Mucosa of descending colon (tissue), 3 donors: ENCODE results near the gene CBFA2T3. TPM values are rescaled to one million over a fixed set of nuclear protein-coding genes. Genes with fewer than 3 reads are reported as not detected.

Experiments
- ATAC-seq: fragments of 200-7000 bp; cut with Tn5 transposase; one replicate; pipeline ENCODE4 v1.9.1; 2020; ENCODE audit warnings: mild to moderate bottlenecking, moderate library complexity
- DNase-seq, 3 donors: peaks; one replicate each; pipeline ENCODE4 v3.0.0-alpha.2; 2020
- H3K36me3 ChIP-seq: fragments of 200-600 bp; one replicate; pipeline ENCODE4 v1.8.0; 2021; ENCODE audit warnings: low read depth, mild to moderate bottlenecking
- H3K4me1 ChIP-seq: fragments of 200-600 bp; one replicate; pipeline ENCODE4 v1.8.0; 2021; ENCODE audit warnings: low read depth, mild to moderate bottlenecking
- H3K4me3 ChIP-seq: fragments of 200-600 bp; one replicate; pipeline ENCODE4 v1.8.0; 2021; ENCODE audit warnings: mild to moderate bottlenecking
- H3K9me3 ChIP-seq: fragments of 200-600 bp; one replicate; pipeline ENCODE4 v1.8.0; 2021; ENCODE audit warnings: mild to moderate bottlenecking
- intact Hi-C, 2 donors: fragments of 100-400 bp; cut with DNase I in 1 of 2; cut with micrococcal nuclease in 1 of 2; formaldehyde crosslinking; loops; one replicate each; pipeline versions ENCODE4 v1.11.0 to v1.11.1; 2022; cut with DNase I, micrococcal nuclease
- total RNA-seq, 3 donors: library from RNA; stranded (reverse); fragmentation: NEBNext Ultra II Directional in 2 of 3; extraction: Animal tissue kit (Norgen Biotek cat#: 25700) in 2 of 3; gene quantifications; one replicate each; pipeline versions ENCODE4 v1.2.1 to v1.2.4, GENCODE V29; 2021 to 2023
- TF ChIP-seq, protein P1 (sequence below): fragments of 200-600 bp; IDR thresholded peaks from one replicate; pipeline ENCODE4 v1.8.0; 2022; ENCODE audit warnings: antibody characterized with exemption, mild to moderate bottlenecking
- donor health status: DM: no; HTN: no; CAD: no; lungs with moderate emphysema.
- donor health status: DM: no; HTN: no; CAD: no.
- donor health status: DM: no; HTN: yes; CAD: no.

The CBFA2T3 gene
- total RNA-seq, 3 donors from 2014 or later = 6.9 to 12.8 (median 8.4) TPM

DNA sequence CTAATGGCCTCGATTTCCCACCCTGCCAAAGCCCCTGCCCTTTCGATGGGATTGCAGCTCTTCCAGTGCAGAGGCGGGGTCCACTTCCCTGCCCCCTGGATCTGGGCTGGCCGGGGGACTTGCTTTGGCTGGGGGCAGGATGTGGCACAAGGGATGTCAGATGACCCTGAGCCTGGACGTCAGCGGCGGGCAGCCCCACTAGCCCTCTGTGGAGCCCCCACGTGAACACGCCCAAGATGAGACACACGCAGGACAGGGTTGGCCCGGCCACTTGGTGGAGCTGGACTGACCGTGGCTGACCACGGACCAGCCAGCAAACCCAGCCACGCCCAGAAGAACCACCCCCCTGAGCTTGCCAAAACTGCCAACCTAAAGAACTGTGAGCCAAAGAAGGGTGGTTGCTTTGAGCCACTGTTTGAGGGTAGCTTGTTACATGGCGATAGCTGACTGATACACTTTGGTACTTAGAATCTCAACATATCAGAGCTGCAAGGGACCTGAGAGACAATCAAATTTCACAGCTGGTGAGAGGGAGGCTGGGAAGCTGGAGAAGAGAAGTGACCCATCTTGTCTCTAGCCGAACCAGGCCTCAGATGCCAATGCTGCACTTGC lies 63.9 kb downstream of the CBFA2T3 start:
- Histone ChIP-seq H3K4me3 (no peak overlapping the region), H3K9me3 (no peaks in the 10 kb centered on the region), H3K4me1 (no peaks in the 10 kb centered on the region), H3K36me3 (no peaks in the 10 kb centered on the region)
- ATAC-seq (no peak), DNase-seq (no peak)
- intact Hi-C loops = no loop called here
- TF ChIP-seq, protein P1, sequence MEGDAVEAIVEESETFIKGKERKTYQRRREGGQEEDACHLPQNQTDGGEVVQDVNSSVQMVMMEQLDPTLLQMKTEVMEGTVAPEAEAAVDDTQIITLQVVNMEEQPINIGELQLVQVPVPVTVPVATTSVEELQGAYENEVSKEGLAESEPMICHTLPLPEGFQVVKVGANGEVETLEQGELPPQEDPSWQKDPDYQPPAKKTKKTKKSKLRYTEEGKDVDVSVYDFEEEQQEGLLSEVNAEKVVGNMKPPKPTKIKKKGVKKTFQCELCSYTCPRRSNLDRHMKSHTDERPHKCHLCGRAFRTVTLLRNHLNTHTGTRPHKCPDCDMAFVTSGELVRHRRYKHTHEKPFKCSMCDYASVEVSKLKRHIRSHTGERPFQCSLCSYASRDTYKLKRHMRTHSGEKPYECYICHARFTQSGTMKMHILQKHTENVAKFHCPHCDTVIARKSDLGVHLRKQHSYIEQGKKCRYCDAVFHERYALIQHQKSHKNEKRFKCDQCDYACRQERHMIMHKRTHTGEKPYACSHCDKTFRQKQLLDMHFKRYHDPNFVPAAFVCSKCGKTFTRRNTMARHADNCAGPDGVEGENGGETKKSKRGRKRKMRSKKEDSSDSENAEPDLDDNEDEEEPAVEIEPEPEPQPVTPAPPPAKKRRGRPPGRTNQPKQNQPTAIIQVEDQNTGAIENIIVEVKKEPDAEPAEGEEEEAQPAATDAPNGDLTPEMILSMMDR = no peak

DNA sequence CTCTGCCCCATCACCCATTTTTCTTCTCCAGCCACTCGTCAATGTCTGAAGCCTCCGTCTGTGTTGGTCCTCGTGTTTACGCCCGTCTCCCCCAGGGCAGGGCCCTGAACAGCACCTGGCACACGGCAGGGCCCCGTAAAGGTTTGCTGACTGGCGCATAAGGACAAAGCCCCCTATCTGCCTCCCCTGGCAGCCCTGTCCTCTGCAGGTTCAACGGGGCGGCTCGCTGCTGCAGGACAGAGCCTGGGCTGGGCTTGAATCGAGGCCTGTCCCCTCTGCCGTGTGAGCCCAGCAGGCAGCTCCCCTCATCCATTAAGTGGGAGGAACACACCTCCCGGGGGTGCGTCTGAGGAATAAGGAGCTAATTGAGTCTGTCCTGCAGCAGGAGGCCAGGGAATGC lies 64.5 kb downstream of the CBFA2T3 start:
- Histone ChIP-seq H3K9me3 (no peaks in the 10 kb centered on the region), H3K36me3 (no peaks in the 10 kb centered on the region), H3K4me1 (no peaks in the 10 kb centered on the region), H3K4me3 (no peak overlapping the region)
- TF ChIP-seq, protein P1 = no peak
- intact Hi-C loops = no loop called here
- DNase-seq (no peak), ATAC-seq (no peak)

DNA sequence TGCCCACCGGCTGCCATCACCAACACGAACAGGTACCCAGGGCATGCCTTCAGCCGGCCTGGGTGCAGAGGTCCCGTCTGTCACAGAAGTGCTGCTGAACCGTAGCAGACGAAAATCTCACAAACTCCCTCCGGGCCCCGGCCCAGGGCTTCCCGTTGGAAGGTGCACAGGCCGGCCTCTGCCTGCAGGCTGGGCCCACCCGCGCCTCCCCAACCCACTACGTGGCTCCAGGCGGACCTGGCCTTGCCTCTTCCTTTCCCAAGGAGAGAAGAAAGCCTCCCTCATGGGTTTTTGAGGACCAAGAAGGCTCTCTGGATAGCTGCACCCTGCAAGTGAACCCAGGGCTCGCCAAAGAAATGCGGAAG lies 65.1 kb downstream of the CBFA2T3 start:
- TF ChIP-seq, protein P1 = no peak
- Histone ChIP-seq H3K4me1 (no peaks in the 10 kb centered on the region), H3K36me3 (no peaks in the 10 kb centered on the region), H3K9me3 (no peaks in the 10 kb centered on the region), H3K4me3 (no peak overlapping the region)
- ATAC-seq = no peak
- intact Hi-C loops = no loop called here
- DNase-seq = no peak

DNA sequence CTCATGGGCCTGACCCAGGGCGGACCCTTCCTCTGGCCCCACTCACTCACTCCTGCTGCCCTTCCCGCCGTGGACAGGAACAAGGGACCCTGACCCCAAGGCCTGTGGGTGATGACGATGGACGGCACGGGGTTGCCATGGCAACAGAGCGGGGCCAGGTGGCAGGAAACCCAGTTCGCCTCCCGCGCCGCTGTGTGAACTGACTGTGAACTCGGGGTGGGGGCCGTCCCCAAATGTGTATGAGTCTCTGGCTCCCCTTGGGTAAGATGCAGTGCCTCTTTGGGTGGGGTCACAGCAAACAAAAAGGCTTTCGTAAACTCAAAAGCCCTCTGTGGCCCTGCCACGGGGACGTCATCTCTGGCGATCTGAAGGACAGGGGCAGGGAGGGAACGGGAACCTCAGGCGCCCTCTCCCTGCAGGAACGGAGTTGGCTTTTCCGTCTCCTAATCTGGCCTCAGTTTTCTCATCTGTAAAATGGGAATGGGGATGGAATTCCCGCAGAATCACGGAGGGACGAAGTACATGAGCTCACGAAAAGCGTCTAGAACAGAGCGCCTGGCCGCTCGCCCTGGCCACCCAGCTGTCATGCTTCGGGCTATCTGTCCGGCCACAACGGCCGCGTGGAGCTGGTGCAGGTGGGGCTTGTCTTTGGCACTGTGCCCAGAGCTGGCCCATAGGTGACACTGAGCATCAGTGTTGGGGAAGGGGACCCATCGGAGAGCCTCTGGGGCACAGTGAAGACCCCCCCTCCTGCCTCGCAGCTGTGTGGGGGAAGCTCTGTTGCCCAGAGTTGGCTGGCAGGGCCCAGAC lies 65.7 kb downstream of the CBFA2T3 start:
- TF ChIP-seq, protein P1 = no peak
- no peaks in the 10 kb centered on the region for H3K4me1 ChIP-seq
- H3K4me3 ChIP-seq = no peak overlapping the region
- no peaks in the 10 kb centered on the region for H3K36me3 ChIP-seq
- intact Hi-C loops = no loop called here
- H3K9me3 ChIP-seq = no peaks in the 10 kb centered on the region
- ATAC-seq (no peak), DNase-seq (no peak)

DNA sequence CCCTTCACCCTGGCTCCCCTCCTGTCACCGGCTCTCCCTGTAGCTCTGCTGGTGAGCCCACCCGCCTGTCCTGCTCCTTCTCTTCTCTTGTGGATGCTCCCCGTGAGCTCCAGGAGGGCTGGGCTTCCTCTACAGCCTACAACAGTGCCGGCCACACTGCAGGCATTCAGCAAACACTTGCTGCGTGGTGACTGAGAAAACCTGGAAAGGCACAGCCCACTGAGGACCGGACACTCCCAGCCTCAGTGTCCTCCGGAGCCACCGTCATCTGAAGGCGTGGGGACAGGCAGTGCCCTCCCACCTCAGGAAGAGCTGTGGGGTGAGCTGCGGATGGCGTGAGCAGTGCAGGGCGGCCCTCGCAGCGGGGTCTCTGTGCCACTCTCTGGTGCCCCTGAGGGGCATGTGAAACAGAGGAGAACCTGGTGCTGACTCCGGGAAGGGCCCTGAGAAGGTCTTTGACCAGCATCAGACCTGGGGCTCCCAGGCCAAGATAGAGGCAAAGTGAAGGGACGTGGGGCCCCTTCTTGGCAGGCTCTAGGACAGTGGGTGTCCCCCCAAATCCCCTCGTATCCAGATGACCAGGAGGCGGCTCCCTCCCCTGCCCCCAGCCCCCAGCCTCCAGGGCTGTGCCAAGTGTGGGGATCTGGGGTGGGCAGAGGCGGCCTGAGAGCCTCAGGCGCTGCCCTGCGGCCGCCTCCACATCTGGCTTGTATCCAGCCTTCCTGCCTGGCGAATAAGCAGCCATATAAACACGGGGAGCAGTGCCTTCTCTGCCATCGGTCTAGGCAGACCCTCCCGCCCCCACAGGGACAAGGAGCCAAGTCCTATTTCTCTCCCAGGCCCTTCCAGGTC lies 66.5 kb downstream of the CBFA2T3 start:
- ATAC-seq (peak; percentile 12), DNase-seq (no peak)
- Histone ChIP-seq H3K4me1 (no peaks in the 10 kb centered on the region), H3K9me3 (no peaks in the 10 kb centered on the region), H3K4me3 (no peak overlapping the region), H3K36me3 (no peaks in the 10 kb centered on the region)
- intact Hi-C loops = no loop called here
- TF ChIP-seq, protein P1 = no peak
